Stomach (tissue), 4 donors: ENCODE measurements around the gene USP43.

Experiments
- POLR2AphosphoS5 ChIP-seq, 3 donors: sonication (generic); formaldehyde crosslinking; IDR thresholded peaks; one replicate each; pipeline ENCODE4 v1.6.1; 2016; ENCODE audit warnings: antibody characterized with exemption in 3 of 3
- TF ChIP-seq, protein P1 (sequence below), 7 experiments: fragments of 450-650 bp in 4 of 7; fragments of 200-600 bp in 3 of 7; sonication (generic) in 3 of 7; IDR thresholded peaks; one replicate each; pipeline ENCODE4 v1.5.1; 2016 to 2019; ENCODE audit warnings: antibody characterized with exemption in 7 of 7, control low read depth in 2 of 7, mild to moderate bottlenecking in 1 of 7

DNA sequence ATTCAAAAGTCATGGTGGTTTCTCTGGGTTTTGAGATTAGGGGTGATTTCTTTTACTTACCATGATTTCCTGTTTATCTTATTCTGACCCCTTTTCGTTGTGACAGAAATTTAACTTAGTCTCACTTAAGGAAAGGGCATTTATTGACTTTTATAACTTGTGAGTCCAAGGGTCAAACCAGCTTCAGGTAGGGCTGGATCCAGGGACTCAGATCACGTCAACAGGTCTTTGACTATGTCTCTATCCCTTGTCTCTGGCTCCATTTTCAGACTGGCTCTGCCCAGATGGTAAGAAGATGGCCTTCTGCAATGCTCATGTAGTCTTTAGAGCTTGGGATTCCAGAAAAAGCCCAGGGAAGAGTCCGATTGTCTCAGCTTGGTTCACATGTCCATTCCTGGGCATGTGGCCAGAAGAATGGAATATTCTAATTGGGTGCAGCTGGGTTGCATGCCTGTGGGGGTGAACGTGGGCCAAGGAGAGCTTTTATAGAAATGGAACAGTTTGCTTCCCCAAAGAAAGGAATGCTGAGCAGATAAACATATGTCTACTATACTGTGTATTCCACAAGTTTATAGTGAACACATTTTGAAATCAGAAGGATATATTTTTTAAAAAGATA lies 13.4 kb downstream of the USP43 start:
- TF ChIP-seq, protein P1, sequence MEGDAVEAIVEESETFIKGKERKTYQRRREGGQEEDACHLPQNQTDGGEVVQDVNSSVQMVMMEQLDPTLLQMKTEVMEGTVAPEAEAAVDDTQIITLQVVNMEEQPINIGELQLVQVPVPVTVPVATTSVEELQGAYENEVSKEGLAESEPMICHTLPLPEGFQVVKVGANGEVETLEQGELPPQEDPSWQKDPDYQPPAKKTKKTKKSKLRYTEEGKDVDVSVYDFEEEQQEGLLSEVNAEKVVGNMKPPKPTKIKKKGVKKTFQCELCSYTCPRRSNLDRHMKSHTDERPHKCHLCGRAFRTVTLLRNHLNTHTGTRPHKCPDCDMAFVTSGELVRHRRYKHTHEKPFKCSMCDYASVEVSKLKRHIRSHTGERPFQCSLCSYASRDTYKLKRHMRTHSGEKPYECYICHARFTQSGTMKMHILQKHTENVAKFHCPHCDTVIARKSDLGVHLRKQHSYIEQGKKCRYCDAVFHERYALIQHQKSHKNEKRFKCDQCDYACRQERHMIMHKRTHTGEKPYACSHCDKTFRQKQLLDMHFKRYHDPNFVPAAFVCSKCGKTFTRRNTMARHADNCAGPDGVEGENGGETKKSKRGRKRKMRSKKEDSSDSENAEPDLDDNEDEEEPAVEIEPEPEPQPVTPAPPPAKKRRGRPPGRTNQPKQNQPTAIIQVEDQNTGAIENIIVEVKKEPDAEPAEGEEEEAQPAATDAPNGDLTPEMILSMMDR (IDR thresholded peaks at IDR 0.05), result no peak
- TF ChIP-seq POLR2AphosphoS5 (IDR thresholded peaks at IDR 0.05), result no peak
